ENCODE results near the gene DDX49.

DDX49 gene

GRCh38 chr19:18919086-18919899 lies at the start of gene DDX49, which contains the start of gene COPE:
TSS of gene DDX49 (plus strand) at chr19:18919715. CDS start at chr19:18919742, 27 bp downstream.
TSS of gene COPE (minus strand) at chr19:18919387. CDS start at chr19:18919348, 39 bp downstream.
- peak; percentile 97 to 99 for DNase-seq

GRCh38 chr19:18869781-18870530 lies 49.6 kb upstream of the DDX49 start:
- no peak for DNase-seq

GRCh38 chr19:18870531-18871172 lies 48.9 kb upstream of the DDX49 start:
- DNase-seq: no peak

- DNase-seq: no peak
Measured at GRCh38 chr19:18871543-18871942, 48.0 kb upstream of the DDX49 start.

GRCh38 chr19:18875726-18876125 lies 43.8 kb upstream of the DDX49 start:
- no peak for DNase-seq

- no peak for DNase-seq
Measured at GRCh38 chr19:18876865-18877264, 42.6 kb upstream of the DDX49 start.

- DNase-seq: no peak
Measured at GRCh38 chr19:18878058-18878797, 41.3 kb upstream of the DDX49 start.

GRCh38 chr19:18878858-18879578 lies 40.5 kb upstream of the DDX49 start:
- DNase-seq: no peak

- DNase-seq: no peak
Measured at GRCh38 chr19:18879579-18880373, 39.7 kb upstream of the DDX49 start.

GRCh38 chr19:18881491-18881890 lies 38.0 kb upstream of the DDX49 start:
- DNase-seq: no peak

- DNase-seq: no peak
Measured at GRCh38 chr19:18883526-18884304, 35.8 kb upstream of the DDX49 start.

- DNase-seq: no peak
Measured at GRCh38 chr19:18886972-18887371, 32.5 kb upstream of the DDX49 start.

- no peak for DNase-seq
Measured at GRCh38 chr19:18889949-18890745, 29.4 kb upstream of the DDX49 start.

- no peak for DNase-seq
Measured at GRCh38 chr19:18893587-18894253, 25.8 kb upstream of the DDX49 start.

- DNase-seq: no peak
Measured at GRCh38 chr19:18894254-18895037, 25.1 kb upstream of the DDX49 start.

GRCh38 chr19:18895038-18895823 lies 24.3 kb upstream of the DDX49 start:
- peak in 1 of 2 experiments; percentile 13 for DNase-seq

GRCh38 chr19:18895824-18896341 lies 23.6 kb upstream of the DDX49 start, which contains the start of gene CERS1:
TSS of gene CERS1 (minus strand) at chr19:18896158. CDS start at chr19:18896072, 86 bp downstream.
- DNase-seq: no peak

Data from cerebellar nuclear complex (tissue), 1 donor.